ENCODE data around the gene RNF157. TPM values are rescaled to one million over a fixed set of nuclear protein-coding genes. Genes with fewer than 3 reads are reported as not detected.

Gene RNF157
- total RNA-seq, 1 donor from 2014 or later = 17.8 TPM

- H3K4me3 Mint-ChIP-seq (ENCODE audit: unreplicated experiment) = no peak overlapping the region
- H3K9me3 Mint-ChIP-seq (ENCODE audit: unreplicated experiment) = peaks cover 2% of the 10 kb centered on the region
- no peak for TF ChIP-seq CTCF (IDR thresholded peaks at IDR 0.05; ENCODE audit: partially characterized antibody, unreplicated experiment)
- H3K27ac Mint-ChIP-seq (ENCODE audit: unreplicated experiment) = no peak overlapping the region
- DNase-seq = no peak
- H3K36me3 Mint-ChIP-seq (ENCODE audit: unreplicated experiment) = peaks cover 4% of the 10 kb centered on the region
- no peaks in the 10 kb centered on the region for H3K27me3 Mint-ChIP-seq (ENCODE audit: unreplicated experiment)
- peaks cover 3% of the 10 kb centered on the region for H3K4me1 Mint-ChIP-seq (ENCODE audit: low read depth, unreplicated experiment)
Measured at GRCh38 chr17:76104896-76105231, 135.4 kb downstream of the RNF157 start.

GRCh38 chr17:76104140-76104895 lies 136.0 kb downstream of the RNF157 start:
- Mint-ChIP-seq H3K36me3 (ENCODE audit: unreplicated experiment) (peaks cover 5% of the 10 kb centered on the region), H3K4me1 (ENCODE audit: low read depth, unreplicated experiment) (peaks cover 3% of the 10 kb centered on the region), H3K9me3 (ENCODE audit: unreplicated experiment) (peaks cover 2% of the 10 kb centered on the region), H3K4me3 (ENCODE audit: unreplicated experiment) (peak overlapping the region; percentile 98), H3K27ac (ENCODE audit: unreplicated experiment) (no peak overlapping the region), H3K27me3 (ENCODE audit: unreplicated experiment) (no peaks in the 10 kb centered on the region)
- TF ChIP-seq CTCF (IDR thresholded peaks at IDR 0.05; ENCODE audit: partially characterized antibody, unreplicated experiment) = no peak
- no peak for DNase-seq

GRCh38 chr17:76103274-76104139 lies 136.8 kb downstream of the RNF157 start, which contains the start of gene EXOC7:
Gene EXOC7, minus strand, starts transcription at chr17:76103787. Its CDS starts 95 bp downstream, at chr17:76103692.
- Mint-ChIP-seq H3K4me3 (ENCODE audit: unreplicated experiment) (peak within 1 kb of the TSS; percentile 98), H3K36me3 (ENCODE audit: unreplicated experiment) (peaks cover 5% of the 10 kb centered on the region), H3K27me3 (ENCODE audit: unreplicated experiment) (no peaks in the 10 kb centered on the region), H3K9me3 (ENCODE audit: unreplicated experiment) (peaks cover 2% of the 10 kb centered on the region), H3K27ac (ENCODE audit: unreplicated experiment) (peak within 1 kb of the TSS; percentile 99), H3K4me1 (ENCODE audit: low read depth, unreplicated experiment) (peaks cover 3% of the 10 kb centered on the region)
- no peak for TF ChIP-seq CTCF (IDR thresholded peaks at IDR 0.05; ENCODE audit: partially characterized antibody, unreplicated experiment)
- DNase-seq = peak; percentile 94

- no peak for DNase-seq
- TF ChIP-seq CTCF (IDR thresholded peaks at IDR 0.05; ENCODE audit: partially characterized antibody, unreplicated experiment) = no peak
- peak overlapping the region; percentile 99 for H3K27ac Mint-ChIP-seq (ENCODE audit: unreplicated experiment)
- peak overlapping the region; percentile 98 for H3K4me3 Mint-ChIP-seq (ENCODE audit: unreplicated experiment)
- H3K36me3 Mint-ChIP-seq (ENCODE audit: unreplicated experiment) = peaks cover 5% of the 10 kb centered on the region
- no peaks in the 10 kb centered on the region for H3K27me3 Mint-ChIP-seq (ENCODE audit: unreplicated experiment)
- peaks cover 3% of the 10 kb centered on the region for H3K4me1 Mint-ChIP-seq (ENCODE audit: low read depth, unreplicated experiment)
- peaks cover 2% of the 10 kb centered on the region for H3K9me3 Mint-ChIP-seq (ENCODE audit: unreplicated experiment)
Measured at GRCh38 chr17:76102944-76103273, 137.4 kb downstream of the RNF157 start.
